MCF 10A (cell line): ENCODE data around the gene B3GNT8. TPM values are rescaled to one million over a fixed set of nuclear protein-coding genes. Genes with fewer than 3 reads are reported as not detected.

Experiments
- BruUV-seq: library from RNA; stranded (reverse); fragments of 400-500 nt; replicated peaks from 2 replicates; lab custom pipeline; 2021; lab: Mats Ljungman, UMichigan
- CTCF ChIA-PET: fragments of 300-600 bp; sonication (Branson Sonifier 250); formaldehyde crosslinking; extraction: SDS; loops from one replicate; lab custom pipeline; 2021; ENCODE audit warnings: antibody characterized with exemption, inconsistent platforms; lab: Yijun Ruan, JAX
- POLR2A ChIA-PET: fragments of 300-600, 350-650 bp; sonication (Branson Sonifier 250); formaldehyde crosslinking; extraction: SDS; loops from one replicate; lab custom pipeline; 2020; ENCODE audit warnings: antibody characterized with exemption, inconsistent platforms; lab: Yijun Ruan, JAX
- DNase-seq: peaks from one replicate; pipeline ENCODE4 v3.0.0-alpha.2; 2018; ENCODE audit not compliant: unreplicated experiment
- H3K27ac Mint-ChIP-seq: one replicate; pipeline ENCODE4 v1.8.0; 2022; ENCODE audit warnings: mild to moderate bottlenecking, low read depth, mixed read lengths; ENCODE audit not compliant: unreplicated experiment
- H3K27me3 Mint-ChIP-seq: one replicate; pipeline ENCODE4 v1.8.0; 2022; ENCODE audit warnings: mixed read lengths; ENCODE audit not compliant: insufficient read depth, unreplicated experiment
- H3K36me3 Mint-ChIP-seq: one replicate; pipeline ENCODE4 v1.8.0; 2022; ENCODE audit warnings: mild to moderate bottlenecking, moderate library complexity, mixed read lengths; ENCODE audit not compliant: insufficient read depth, unreplicated experiment
- H3K4me1 Mint-ChIP-seq: one replicate; pipeline ENCODE4 v1.8.0; 2022; ENCODE audit warnings: mixed read lengths; ENCODE audit not compliant: insufficient read depth, unreplicated experiment
- H3K4me3 Mint-ChIP-seq: one replicate; pipeline ENCODE4 v1.8.0; 2022; ENCODE audit warnings: mild to moderate bottlenecking, moderate library complexity, mixed read lengths; ENCODE audit not compliant: unreplicated experiment
- H3K9me3 Mint-ChIP-seq: one replicate; pipeline ENCODE4 v1.8.0; 2022; ENCODE audit warnings: mixed read lengths; ENCODE audit not compliant: unreplicated experiment
- CTCF ChIP-seq: fragments of 200-600 bp; IDR thresholded peaks from one replicate; pipeline ENCODE4 v1.8.0; 2022; ENCODE audit warnings: antibody characterized with exemption, mild to moderate bottlenecking; ENCODE audit not compliant: unreplicated experiment
- intact Hi-C: fragments of 100-400 bp; cut with micrococcal nuclease; formaldehyde crosslinking; loops from 2 replicates; pipeline ENCODE4 v1.14.1; 2022
- total RNA-seq: library from RNA; stranded (reverse); gene quantifications from 2 replicates; pipeline ENCODE4 v1.2.3, GENCODE V29; 2022

Gene B3GNT8
- total RNA-seq, 1 experiment from 2014 or later, result not detected

GRCh38 chr19:41449865-41450178, 22.6 kb upstream of the B3GNT8 start:
- POLR2A ChIA-PET, result interaction anchor here (2.6 kb wide), 2 partner anchors 10 to 120 kb away, joined by 7 to 8 read pairs; partner anchors contain the start of gene DMAC2
- Mint-ChIP-seq H3K27ac (no peak overlapping the region), H3K4me3 (no peak overlapping the region), H3K27me3 (peaks cover 45% of the 10 kb centered on the region), H3K4me1 (no peaks in the 10 kb centered on the region), H3K36me3 (no peaks in the 10 kb centered on the region), H3K9me3 (no peaks in the 10 kb centered on the region)
- CTCF ChIA-PET, result interaction anchor here (0.5 to 14.6 kb wide), 21 partner anchors 9 to 537 kb away, joined by 3 to 315 read pairs (median 4); partner anchors contain the start of gene DMAC2
- BruUV-seq, result no TSS peak
- DNase-seq, result no peak
- intact Hi-C loops, result loop anchor here (1.0 kb wide), 4 partner anchors 87 to 145 kb away; no protein-coding TSS in a partner anchor
- TF ChIP-seq CTCF, result no peak

- H3K4me3 Mint-ChIP-seq, result peak overlapping the region; percentile 35
- H3K36me3 Mint-ChIP-seq, result no peaks in the 10 kb centered on the region
- intact Hi-C loops, result loop anchor here (1.0 kb wide), 4 partner anchors 88 to 146 kb away; no protein-coding TSS in a partner anchor
- BruUV-seq, result no TSS peak
- TF ChIP-seq CTCF, result peak; percentile 94
- POLR2A ChIA-PET, result interaction anchor here (2.6 kb wide), 2 partner anchors 9 to 121 kb away, joined by 7 to 8 read pairs; partner anchors contain the start of gene DMAC2
- no peaks in the 10 kb centered on the region for H3K4me1 Mint-ChIP-seq
- no peak overlapping the region for H3K27ac Mint-ChIP-seq
- DNase-seq, result peak; percentile 68
- H3K27me3 Mint-ChIP-seq, result peaks cover 44% of the 10 kb centered on the region
- no peaks in the 10 kb centered on the region for H3K9me3 Mint-ChIP-seq
- CTCF ChIA-PET, result interaction anchor here (0.5 to 14.6 kb wide), 38 partner anchors 9 to 335 kb away, joined by 3 to 315 read pairs (median 4); partner anchors contain the start of genes CEACAM21, CYP2F1 and DMAC2
These were observed 22.1 kb upstream of the B3GNT8 start for GRCh38 chr19:41449079-41449864.

- ChIA-PET CTCF (interaction anchor here (0.5 to 14.6 kb wide), 7 partner anchors 10 to 151 kb away, joined by 3 to 315 read pairs (median 6); no protein-coding TSS in a partner anchor), POLR2A (no interaction called here)
- Mint-ChIP-seq H3K4me3 (no peak overlapping the region), H3K9me3 (no peaks in the 10 kb centered on the region), H3K27me3 (peaks cover 44% of the 10 kb centered on the region), H3K4me1 (no peaks in the 10 kb centered on the region), H3K36me3 (no peaks in the 10 kb centered on the region), H3K27ac (no peak overlapping the region)
- no peak for DNase-seq
- no peak for TF ChIP-seq CTCF
- intact Hi-C loops, result no loop called here
- BruUV-seq, result no TSS peak
These were observed 20.7 kb upstream of the B3GNT8 start for GRCh38 chr19:41447732-41448332.

GRCh38 chr19:41445575-41445974, 18.4 kb upstream of the B3GNT8 start:
- Mint-ChIP-seq H3K27me3 (peaks cover 36% of the 10 kb centered on the region), H3K4me1 (peaks cover 12% of the 10 kb centered on the region), H3K9me3 (no peaks in the 10 kb centered on the region), H3K36me3 (no peaks in the 10 kb centered on the region), H3K4me3 (no peak overlapping the region), H3K27ac (no peak overlapping the region)
- no peak for DNase-seq
- CTCF ChIA-PET, result interaction anchor here (0.7 to 14.6 kb wide), 2 partner anchors 91 to 119 kb away, joined by 3 to 315 read pairs; no protein-coding TSS in a partner anchor
- TF ChIP-seq CTCF, result no peak
- POLR2A ChIA-PET, result no interaction called here
- no TSS peak for BruUV-seq
- intact Hi-C loops, result no loop called here
